Nephron progenitor cell (in vitro differentiated cells): ENCODE results near the gene GNPAT.
A peak's percentile ranks its signal among the peaks of the same experiment; 100 is the strongest.

Experiments
- DNase-seq: peaks from one replicate; pipeline ENCODE4 v3.0.0; 2021
- H3K27ac Mint-ChIP-seq: 2 replicates; pipeline ENCODE4 v1.8.0; 2021; ENCODE audit warnings: mild to moderate bottlenecking, moderate library complexity, mixed read lengths
- H3K27me3 Mint-ChIP-seq: 2 replicates; pipeline ENCODE4 v1.8.0; 2021; ENCODE audit warnings: mild to moderate bottlenecking, low read depth, mixed read lengths; ENCODE audit not compliant: poor library complexity
- H3K36me3 Mint-ChIP-seq: 2 replicates; pipeline ENCODE4 v1.8.0; 2021; ENCODE audit warnings: low read depth, mixed read lengths
- H3K4me1 Mint-ChIP-seq: 2 replicates; pipeline ENCODE4 v1.8.0; 2021; ENCODE audit warnings: mixed read lengths
- H3K4me3 Mint-ChIP-seq: 2 replicates; pipeline ENCODE4 v1.8.0; 2021; ENCODE audit warnings: mild to moderate bottlenecking, moderate library complexity, mixed read lengths
- H3K9me3 Mint-ChIP-seq: 2 replicates; pipeline ENCODE4 v1.8.0; 2021; ENCODE audit warnings: mild to moderate bottlenecking, moderate library complexity, mixed read lengths
- CTCF ChIP-seq: fragments of 200-600 bp; sonication (generic); IDR thresholded peaks from 2 replicates; pipeline ENCODE4 v1.5.0; 2021; ENCODE audit warnings: antibody characterized with exemption

GNPAT gene

GRCh38 chr1:231240531-231240882 lies 505 bp upstream of the GNPAT start:
- Mint-ChIP-seq H3K9me3 (no peaks in the 10 kb centered on the region), H3K4me1 (peaks cover 34% of the 10 kb centered on the region), H3K4me3 (peak overlapping the region; percentile 92), H3K27ac (peak overlapping the region; percentile 94), H3K36me3 (peaks cover 33% of the 10 kb centered on the region), H3K27me3 (no peaks in the 10 kb centered on the region)
- no peak for TF ChIP-seq CTCF
- no peak for DNase-seq

- Mint-ChIP-seq H3K27me3 (no peaks in the 10 kb centered on the region), H3K4me1 (peaks cover 34% of the 10 kb centered on the region), H3K36me3 (peaks cover 34% of the 10 kb centered on the region), H3K4me3 (peak overlapping the region; percentile 92), H3K9me3 (no peaks in the 10 kb centered on the region), H3K27ac (peak overlapping the region; percentile 96)
- peak; percentile 15 for DNase-seq
- TF ChIP-seq CTCF = no peak
Observed at GRCh38 chr1:231241750-231242149, 738 bp downstream of the GNPAT start.

GRCh38 chr1:231242516-231243198 lies 1.6 kb downstream of the GNPAT start:
- Mint-ChIP-seq H3K36me3 (peaks cover 34% of the 10 kb centered on the region), H3K27ac (no peak overlapping the region), H3K9me3 (no peaks in the 10 kb centered on the region), H3K4me1 (peaks cover 34% of the 10 kb centered on the region), H3K27me3 (no peaks in the 10 kb centered on the region), H3K4me3 (peak overlapping the region; percentile 92)
- no peak for TF ChIP-seq CTCF
- DNase-seq = no peak

GRCh38 chr1:231248778-231249177 lies 7.8 kb downstream of the GNPAT start:
- Mint-ChIP-seq H3K36me3 (peaks cover 48% of the 10 kb centered on the region), H3K4me1 (no peaks in the 10 kb centered on the region), H3K4me3 (no peak overlapping the region), H3K27me3 (no peaks in the 10 kb centered on the region), H3K27ac (no peak overlapping the region), H3K9me3 (no peaks in the 10 kb centered on the region)
- no peak for DNase-seq
- no peak for TF ChIP-seq CTCF

GRCh38 chr1:231252336-231252735 lies 11.3 kb downstream of the GNPAT start:
- Mint-ChIP-seq H3K27me3 (no peaks in the 10 kb centered on the region), H3K36me3 (peaks cover 62% of the 10 kb centered on the region), H3K4me3 (no peak overlapping the region)

More at GRCh38 chr1:231252336-231252735, 11.3 kb downstream of the GNPAT start:
- no peak for TF ChIP-seq CTCF
- H3K4me1 Mint-ChIP-seq = no peaks in the 10 kb centered on the region
- DNase-seq = no peak
- H3K27ac Mint-ChIP-seq = no peak overlapping the region
- H3K9me3 Mint-ChIP-seq = no peaks in the 10 kb centered on the region
